Lower leg skin (tissue), 3 donors: ENCODE measurements around the gene ANKS6.

ENCODE experiments used
- POLR2A ChIP-seq, 2 donors: fragments of 450-650 bp; IDR thresholded peaks; one replicate each; pipeline ENCODE4 v1.6.1; 2016 to 2017; ENCODE audit warnings: antibody characterized with exemption in 2 of 2, mild to moderate bottlenecking in 1 of 2, moderate library complexity in 1 of 2
- TF ChIP-seq, protein P1 (sequence below), 3 donors: fragments of 450-650 bp; IDR thresholded peaks; one replicate each; pipeline ENCODE4 v1.5.1; 2016; ENCODE audit warnings: antibody characterized with exemption in 3 of 3, mild to moderate bottlenecking in 3 of 3, moderate library complexity in 2 of 3

- no peak for TF ChIP-seq POLR2A (IDR thresholded peaks at IDR 0.05)
- TF ChIP-seq, protein P1, sequence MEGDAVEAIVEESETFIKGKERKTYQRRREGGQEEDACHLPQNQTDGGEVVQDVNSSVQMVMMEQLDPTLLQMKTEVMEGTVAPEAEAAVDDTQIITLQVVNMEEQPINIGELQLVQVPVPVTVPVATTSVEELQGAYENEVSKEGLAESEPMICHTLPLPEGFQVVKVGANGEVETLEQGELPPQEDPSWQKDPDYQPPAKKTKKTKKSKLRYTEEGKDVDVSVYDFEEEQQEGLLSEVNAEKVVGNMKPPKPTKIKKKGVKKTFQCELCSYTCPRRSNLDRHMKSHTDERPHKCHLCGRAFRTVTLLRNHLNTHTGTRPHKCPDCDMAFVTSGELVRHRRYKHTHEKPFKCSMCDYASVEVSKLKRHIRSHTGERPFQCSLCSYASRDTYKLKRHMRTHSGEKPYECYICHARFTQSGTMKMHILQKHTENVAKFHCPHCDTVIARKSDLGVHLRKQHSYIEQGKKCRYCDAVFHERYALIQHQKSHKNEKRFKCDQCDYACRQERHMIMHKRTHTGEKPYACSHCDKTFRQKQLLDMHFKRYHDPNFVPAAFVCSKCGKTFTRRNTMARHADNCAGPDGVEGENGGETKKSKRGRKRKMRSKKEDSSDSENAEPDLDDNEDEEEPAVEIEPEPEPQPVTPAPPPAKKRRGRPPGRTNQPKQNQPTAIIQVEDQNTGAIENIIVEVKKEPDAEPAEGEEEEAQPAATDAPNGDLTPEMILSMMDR (IDR thresholded peaks at IDR 0.05) = peak in 2 of 3 donors; percentile 53 to 97
Measured at GRCh38 chr9:98790842-98791607, 5.3 kb downstream of the ANKS6 start.
